ENCODE measurements around the gene FLII.

The FLII gene

GRCh38 chr17:18213666-18214270 is 44.8 kb downstream of the FLII start:
- DNase-seq, result no peak

DNA sequence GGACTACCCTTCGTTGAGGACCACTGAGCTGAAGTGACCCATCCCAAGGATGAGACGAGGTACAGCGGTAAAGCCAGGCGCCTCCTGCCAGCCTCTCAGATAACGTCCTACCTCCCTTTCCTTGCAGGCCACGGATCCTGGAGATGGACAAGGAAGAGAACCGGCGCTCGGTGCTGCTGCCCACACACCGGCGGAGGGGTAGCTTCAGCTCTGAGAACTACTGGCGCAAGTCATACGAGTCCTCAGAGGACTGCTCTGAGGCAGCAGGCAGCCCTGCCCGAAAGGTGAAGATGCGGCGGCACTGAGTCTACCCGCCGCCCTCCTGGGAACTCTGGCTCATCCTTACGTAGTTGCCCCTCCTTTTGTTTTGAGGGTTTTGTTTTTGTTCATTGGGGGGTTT is 50.4 kb downstream of the FLII start:
- DNase-seq, result no peak

- DNase-seq, result no peak
Observed at GRCh38 chr17:18206962-18207361, 51.6 kb downstream of the FLII start.

DNA sequence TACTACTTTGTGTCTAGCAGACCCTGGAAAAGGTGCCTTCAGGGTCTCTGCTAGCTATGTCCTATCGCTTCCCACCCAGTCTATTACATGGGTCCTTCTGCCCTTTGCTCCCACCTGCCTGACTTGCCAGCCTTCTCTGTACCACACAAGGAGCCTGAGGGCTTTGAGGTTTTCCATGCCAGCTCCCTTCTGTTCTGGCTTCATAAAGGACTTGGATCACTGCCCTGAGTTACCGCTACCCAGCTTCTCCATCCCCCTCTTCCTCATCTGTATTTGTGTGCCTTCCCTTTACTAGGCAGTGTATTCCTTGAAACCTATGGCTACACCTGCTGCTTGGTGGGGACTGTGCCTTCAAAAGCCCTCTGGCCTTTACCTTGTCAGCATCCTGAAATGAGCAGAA is 52.7 kb downstream of the FLII start:
- DNase-seq, result no peak

- DNase-seq, result no peak
Observed at GRCh38 chr17:18203308-18203707, 55.2 kb downstream of the FLII start.

DNA sequence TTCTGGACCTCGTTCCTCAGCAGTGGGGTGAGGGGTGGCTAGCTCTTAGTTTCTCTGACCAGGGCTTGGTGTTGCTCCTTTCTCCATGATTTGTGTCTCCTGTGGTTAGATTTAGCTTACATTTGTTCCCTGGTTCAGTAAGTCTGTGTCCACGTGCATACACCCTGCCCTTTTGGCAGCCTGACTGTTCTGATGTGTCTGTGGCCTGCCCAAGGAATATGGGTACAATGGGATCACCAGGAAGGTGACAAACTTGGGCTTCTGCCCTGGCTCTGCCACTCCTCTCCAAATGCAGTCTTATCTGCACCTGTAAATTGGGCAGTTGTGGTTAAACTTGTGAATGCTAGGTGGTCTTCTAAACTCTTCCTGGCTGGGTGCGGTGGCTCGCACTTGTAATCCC is 57.4 kb downstream of the FLII start:
- DNase-seq, result no peak

GRCh38 chr17:18198530-18198929 is 60.0 kb downstream of the FLII start:
- no peak for DNase-seq

- no peak for DNase-seq
Observed at GRCh38 chr17:18197535-18198194, 60.9 kb downstream of the FLII start.

- DNase-seq, result no peak
Observed at GRCh38 chr17:18195246-18195645, 63.3 kb downstream of the FLII start.
